SW480 (cell line): ENCODE data around the gene TMPRSS6.
"Not testable (repeated sequence)": the region's sequence is repeated elsewhere in the genome, so short reads cannot be mapped to it uniquely, and the experiment has no call there.

ENCODE experiments used
- DNase-seq: peaks from one replicate; pipeline ENCODE4 v3.0.0-alpha.2; 2016; ENCODE audit warnings: low spot score

Gene TMPRSS6

GRCh38 chr22:37088108-37088605 lies 21.4 kb downstream of the TMPRSS6 start:
- DNase-seq: peak; percentile 76

- DNase-seq: no peak
Observed at GRCh38 chr22:37086184-37086583, 23.3 kb downstream of the TMPRSS6 start.

GRCh38 chr22:37084385-37084784 lies 25.1 kb downstream of the TMPRSS6 start:
- no peak for DNase-seq

- no peak for DNase-seq
Observed at GRCh38 chr22:37083914-37084313, 25.6 kb downstream of the TMPRSS6 start.

GRCh38 chr22:37082251-37082873 lies 27.2 kb downstream of the TMPRSS6 start:
- no peak for DNase-seq

- no peak for DNase-seq
Observed at GRCh38 chr22:37080838-37081237, 28.7 kb downstream of the TMPRSS6 start.

GRCh38 chr22:37080438-37080837 lies 29.1 kb downstream of the TMPRSS6 start:
- DNase-seq: no peak

- no peak for DNase-seq
Observed at GRCh38 chr22:37079668-37080171, 29.8 kb downstream of the TMPRSS6 start.

- DNase-seq: no peak
Observed at GRCh38 chr22:37079158-37079557, 30.4 kb downstream of the TMPRSS6 start.

- DNase-seq: no peak
Observed at GRCh38 chr22:37077802-37078448, 31.6 kb downstream of the TMPRSS6 start.

GRCh38 chr22:37075822-37076433 lies 33.6 kb downstream of the TMPRSS6 start:
- no peak for DNase-seq

- DNase-seq: no peak
Observed at GRCh38 chr22:37075046-37075445, 34.5 kb downstream of the TMPRSS6 start.

- no peak for DNase-seq
Observed at GRCh38 chr22:37074537-37074936, 35.0 kb downstream of the TMPRSS6 start.

GRCh38 chr22:37072673-37073072 lies 36.8 kb downstream of the TMPRSS6 start:
- no peak for DNase-seq

- DNase-seq: not testable (repeated sequence)
Observed at GRCh38 chr22:37071850-37072592, 37.5 kb downstream of the TMPRSS6 start.

GRCh38 chr22:37070744-37071143 lies 38.8 kb downstream of the TMPRSS6 start:
- no peak for DNase-seq

GRCh38 chr22:37070334-37070733 lies 39.2 kb downstream of the TMPRSS6 start:
- no peak for DNase-seq

- no peak for DNase-seq
Observed at GRCh38 chr22:37069719-37070118, 39.8 kb downstream of the TMPRSS6 start.

GRCh38 chr22:37069319-37069718 lies 40.2 kb downstream of the TMPRSS6 start:
- no peak for DNase-seq

- DNase-seq: no peak
Observed at GRCh38 chr22:37068859-37069258, 40.7 kb downstream of the TMPRSS6 start.

GRCh38 chr22:37067428-37067827 lies 42.1 kb downstream of the TMPRSS6 start:
- DNase-seq: no peak

GRCh38 chr22:37065961-37066360 lies 43.6 kb downstream of the TMPRSS6 start:
- DNase-seq: no peak
